Activated CD8-positive, alpha-beta memory T cell treated with anti-CD3 and anti-CD28 coated beads for 24 hours (primary cell): ENCODE data around the gene MSMO1.
"Not testable (repeated sequence)": the region's sequence is repeated elsewhere in the genome, so short reads cannot be mapped to it uniquely, and the experiment has no call there.

Source experiments
- DNase-seq: peaks from one replicate; pipeline ENCODE4 v3.0.0-alpha.2; 2020

The MSMO1 gene

DNA sequence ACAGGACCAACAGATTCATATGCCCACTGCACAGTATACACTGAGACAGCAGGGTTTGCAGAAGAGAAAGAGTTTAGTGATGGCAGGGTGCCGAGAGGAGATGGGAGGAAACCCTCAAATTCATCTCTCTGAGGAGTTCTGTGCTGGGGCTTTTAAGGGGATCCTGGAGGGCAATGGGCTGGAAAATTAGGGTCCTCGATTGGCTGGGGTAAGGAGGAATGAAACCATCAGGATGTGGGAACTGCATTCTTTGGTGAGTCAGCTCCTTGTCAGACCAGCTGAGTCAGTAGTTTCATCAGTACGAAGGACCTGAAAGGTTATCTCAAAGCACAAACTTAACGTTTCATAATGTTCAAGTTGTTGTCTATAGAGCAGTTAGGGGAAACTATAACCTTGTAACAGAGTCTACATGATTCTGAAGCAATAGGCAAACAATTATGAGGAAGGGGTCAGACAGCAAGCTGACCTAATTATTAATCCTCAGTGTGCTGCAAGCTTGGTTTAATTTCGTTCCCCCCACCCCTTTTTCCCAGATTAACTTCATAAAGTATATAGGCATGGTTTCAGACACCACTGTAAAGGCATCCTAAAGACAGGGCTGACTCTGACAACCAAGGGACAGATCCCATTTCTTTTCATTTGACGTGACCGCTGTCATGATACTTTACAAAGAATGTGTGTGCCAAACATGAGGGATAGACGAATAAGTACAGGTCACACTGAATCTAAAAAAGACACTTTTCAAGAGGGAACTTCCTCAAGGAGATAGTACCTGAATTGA is 1.5 kb upstream of the MSMO1 start:
- DNase-seq, result no peak

DNA sequence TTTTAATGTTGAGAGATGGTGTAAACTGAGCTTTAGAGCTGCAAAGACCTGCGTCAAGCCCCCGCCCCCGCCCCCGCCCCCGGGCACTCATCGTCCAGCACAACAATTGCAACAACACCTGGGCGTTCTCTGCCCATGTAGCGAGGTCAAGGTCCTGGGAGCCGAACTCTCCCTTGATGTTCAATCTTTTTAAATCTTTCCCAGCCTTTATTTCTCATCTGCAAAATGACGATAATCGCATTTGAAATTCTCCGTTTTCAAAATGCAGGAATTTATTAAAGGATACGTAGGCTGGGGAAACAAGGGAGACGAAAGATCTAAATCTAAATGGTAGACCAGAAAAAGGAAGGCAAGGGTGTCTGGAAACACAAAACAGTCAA is 648 bp upstream of the MSMO1 start:
- no peak for DNase-seq

DNA sequence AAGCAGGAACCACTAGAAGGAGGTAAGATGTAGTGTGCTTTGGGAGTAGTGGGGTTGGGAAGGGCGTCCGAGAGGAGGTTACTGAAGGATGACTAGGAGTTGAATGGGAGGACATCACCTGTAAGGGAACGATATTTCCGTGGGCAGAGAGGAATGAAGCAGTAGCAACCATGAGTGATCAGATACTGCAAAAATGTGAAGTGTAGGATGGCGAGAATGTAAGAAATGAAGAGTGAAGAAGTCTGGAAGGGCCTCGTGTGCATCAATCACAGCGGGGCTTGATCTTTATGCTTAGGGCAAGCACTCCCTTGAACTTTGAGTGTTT is 594 bp downstream of the MSMO1 start:
- DNase-seq, result no peak

DNA sequence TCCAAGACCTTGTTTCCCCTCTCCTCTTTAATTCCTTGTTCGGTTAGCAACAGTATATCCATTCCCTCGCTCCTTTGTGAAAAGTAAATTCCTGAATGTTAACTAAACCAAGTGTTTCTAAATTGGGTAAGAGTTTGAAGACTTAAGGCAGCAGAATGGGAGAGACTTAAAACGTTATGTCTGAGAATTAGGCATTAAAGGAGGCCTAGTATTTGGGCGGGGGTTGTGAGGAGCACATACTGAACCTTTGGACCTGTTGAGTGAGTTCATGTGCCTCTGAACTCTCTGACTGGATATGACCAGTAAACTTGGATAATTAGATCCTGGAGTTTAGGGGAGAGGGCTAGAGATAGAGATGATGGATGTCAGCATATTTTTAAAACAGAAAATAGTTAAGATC is 1.2 kb downstream of the MSMO1 start:
- DNase-seq, result no peak

DNA sequence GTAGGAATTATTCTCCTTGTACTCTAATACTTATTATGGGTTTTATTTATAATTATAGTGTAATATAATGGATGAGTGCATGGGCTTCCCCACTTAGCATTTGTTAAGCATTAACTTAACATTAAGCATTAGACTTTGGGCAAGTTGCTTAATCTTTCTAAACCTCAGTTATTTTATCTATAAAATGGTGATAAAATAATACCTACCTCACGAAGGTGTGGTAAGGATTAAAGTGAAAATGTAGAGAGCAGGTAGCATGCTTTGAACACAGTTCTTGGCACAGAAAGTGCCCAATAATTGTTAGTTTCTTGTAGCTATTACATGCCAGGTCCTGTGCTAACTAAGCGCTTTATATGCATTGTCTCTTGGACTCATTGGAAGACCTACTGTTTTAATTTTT is 2.6 kb downstream of the MSMO1 start:
- DNase-seq, result no peak

DNA sequence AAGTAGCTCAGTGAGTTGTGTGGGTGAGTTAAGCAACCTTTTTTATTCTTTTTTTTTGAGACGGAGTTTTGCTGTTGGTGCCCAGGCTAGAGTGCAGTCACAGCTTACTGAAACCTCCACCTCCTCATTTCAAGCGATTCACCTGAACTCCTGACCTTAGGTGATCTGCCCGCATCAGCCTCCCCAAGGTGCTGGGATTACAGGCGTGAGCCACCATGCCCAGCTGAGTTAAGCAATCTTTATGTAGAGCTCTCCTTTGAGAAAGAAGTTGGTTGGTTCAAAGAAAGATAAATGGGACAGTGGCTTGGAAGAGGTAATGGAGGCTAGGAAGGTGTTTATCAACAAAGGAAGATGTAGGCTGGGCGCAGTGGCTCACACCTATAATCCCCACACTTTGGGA is 3.2 kb downstream of the MSMO1 start:
- no peak for DNase-seq

DNA sequence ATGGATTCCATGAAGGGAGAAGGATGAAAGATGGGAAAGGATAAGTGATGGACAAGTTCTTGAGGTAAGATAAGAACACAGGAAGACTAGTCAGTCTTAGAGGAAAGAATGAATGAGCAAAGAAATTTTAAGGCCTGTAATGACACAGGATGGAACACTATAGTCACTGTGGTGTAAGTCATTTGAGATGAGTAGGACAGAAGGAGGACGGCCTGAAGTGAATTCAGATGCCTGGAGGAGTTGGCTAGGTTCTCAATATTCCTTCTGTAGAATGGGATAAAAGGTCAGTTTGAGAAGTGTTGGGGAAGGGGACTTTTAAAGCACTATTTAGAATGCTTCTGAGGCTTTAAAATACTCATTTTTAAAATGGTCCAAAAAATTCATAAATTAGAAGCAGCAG is 3.9 kb downstream of the MSMO1 start:
- DNase-seq, result no peak

DNA sequence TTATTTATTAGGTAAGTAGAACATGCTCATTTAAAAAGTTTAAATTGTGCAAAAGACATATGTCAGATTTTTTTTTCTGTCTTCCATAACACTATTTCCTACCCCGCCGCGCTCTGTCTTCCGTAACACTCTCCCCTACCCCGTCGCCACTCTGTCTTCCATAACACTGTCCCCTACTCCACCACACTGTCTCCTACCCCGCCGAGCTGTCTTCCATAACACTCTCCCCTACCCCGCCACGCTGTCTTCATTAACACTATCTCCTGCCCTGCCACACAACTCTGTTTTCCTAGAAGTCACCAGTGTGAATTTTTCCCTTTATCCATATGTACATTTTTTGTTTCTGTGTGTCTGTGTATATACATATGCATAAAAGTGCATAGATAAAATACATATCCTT is 4.4 kb downstream of the MSMO1 start:
- DNase-seq, result no peak

DNA sequence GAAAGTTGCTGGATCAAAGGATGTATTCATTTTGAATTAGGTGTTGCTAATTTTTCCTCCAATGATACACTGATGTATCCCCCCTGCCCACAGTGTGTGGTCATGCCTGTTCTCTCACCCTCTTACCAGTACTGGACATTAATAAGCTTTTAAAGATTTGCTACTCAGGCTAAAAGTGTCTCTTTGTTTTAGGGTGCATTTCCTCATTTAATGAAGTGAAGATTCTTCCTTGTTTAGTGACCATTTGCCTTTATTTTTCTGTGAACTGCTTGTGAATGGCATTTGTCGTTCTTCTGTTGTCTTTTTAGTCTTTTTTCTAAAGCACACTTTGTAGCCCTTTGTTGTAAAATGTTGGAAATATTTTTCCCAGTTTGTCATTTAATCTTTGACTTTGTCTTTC is 5.0 kb downstream of the MSMO1 start:
- DNase-seq, result no peak

DNA sequence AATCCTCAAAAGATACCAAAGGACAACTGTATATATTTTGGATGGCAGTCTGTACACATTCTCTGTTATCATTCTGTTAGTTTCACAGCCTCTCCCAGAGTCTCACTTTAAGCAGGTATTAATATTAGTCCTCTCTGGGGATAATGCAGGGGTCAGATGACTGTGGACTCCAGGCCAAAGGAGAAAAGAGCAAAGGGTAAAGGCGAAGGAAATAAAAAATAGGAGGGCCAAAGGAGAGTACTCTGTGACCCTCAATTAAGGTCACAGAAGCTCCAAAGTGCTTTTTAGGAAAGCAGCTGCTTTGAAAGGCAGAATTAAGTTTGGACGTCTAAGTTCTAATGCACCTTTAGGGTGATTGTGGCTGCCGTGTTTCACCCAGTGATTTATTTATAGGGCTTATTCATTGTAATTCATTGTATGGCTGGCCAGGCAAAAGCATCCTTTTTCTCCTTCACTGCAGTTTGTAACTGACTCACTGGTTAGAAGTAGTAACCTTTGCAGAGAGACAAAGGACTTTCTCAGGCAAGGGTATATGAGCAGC is 7.8 kb downstream of the MSMO1 start:
- no peak for DNase-seq

DNA sequence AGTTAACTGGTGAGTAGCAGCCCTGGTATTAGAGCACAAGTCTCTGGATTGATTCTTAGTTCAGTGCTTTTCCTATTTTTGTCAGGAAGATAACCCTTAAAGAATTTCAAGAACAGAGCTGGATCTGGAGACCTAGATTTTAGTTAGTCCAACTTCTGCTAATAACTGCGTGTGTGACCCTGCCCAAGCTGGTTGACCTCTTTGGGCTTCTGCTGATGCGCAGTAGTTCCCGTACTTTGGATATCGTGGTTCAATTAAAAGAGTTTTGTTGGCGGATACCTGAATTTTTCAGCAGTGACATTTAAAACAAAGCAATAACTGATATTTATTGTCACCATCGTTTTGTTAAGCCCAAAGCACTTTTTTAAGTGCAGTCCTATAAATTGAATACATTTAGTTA is 9.3 kb downstream of the MSMO1 start:
- DNase-seq, result no peak

DNA sequence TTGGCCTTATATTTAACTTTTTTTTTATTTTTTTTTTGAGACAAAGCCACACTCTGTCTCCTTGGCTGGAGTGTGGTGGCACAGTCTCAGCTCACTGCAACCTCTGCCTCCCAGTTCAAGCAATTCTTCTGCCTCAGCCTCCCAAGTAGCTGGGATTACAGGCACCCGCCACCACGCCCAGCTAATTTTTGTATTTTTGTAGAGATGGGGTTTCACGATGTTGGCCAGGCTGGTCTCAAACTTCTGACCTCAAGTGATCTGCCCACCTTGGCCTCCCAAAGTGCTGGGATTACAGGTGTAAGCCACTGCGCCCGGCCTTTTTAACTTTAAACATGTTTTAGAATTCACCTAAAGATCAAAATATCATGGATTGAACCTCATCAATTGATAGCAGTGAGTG is 14.9 kb downstream of the MSMO1 start:
- DNase-seq, result not testable (repeated sequence)

DNA sequence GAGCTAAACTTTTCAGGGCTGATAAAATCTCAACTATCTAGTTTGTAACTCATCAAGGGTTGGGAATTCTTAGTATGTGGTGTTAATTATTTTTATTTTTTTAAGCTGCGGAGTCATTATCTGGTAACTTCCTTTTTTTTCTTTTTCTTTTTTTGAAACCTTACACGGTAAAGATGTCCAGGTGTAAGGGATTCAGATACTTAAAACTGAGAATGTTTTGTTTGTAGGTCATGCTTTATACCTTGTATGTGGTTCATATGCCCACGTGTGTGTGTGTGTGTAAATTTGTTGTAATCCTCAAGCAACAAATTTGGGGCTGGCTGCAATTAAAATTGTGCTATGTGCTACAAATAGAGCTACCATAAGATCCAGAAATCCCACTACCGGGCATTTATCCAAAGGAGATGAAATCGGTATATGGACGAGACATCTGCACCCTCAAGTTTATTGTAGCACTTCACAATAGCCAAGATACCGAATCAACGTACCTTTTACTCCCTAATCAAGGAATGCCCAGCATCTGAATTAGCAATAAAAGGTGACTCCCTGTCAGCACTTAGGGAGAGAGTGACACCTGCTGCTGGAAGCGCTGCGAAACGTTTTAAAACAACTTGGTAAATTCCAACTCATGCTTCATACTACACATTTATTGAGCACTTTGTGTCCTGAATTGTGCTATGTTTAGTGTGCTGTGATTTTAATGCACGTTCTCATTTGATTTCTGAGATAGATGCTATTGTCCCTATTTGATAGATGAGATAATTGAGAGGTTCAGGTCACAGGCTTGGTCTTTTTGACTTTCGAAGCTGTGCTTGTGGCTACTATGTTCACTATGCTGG is 16.1 kb downstream of the MSMO1 start:
- DNase-seq, result no peak

DNA sequence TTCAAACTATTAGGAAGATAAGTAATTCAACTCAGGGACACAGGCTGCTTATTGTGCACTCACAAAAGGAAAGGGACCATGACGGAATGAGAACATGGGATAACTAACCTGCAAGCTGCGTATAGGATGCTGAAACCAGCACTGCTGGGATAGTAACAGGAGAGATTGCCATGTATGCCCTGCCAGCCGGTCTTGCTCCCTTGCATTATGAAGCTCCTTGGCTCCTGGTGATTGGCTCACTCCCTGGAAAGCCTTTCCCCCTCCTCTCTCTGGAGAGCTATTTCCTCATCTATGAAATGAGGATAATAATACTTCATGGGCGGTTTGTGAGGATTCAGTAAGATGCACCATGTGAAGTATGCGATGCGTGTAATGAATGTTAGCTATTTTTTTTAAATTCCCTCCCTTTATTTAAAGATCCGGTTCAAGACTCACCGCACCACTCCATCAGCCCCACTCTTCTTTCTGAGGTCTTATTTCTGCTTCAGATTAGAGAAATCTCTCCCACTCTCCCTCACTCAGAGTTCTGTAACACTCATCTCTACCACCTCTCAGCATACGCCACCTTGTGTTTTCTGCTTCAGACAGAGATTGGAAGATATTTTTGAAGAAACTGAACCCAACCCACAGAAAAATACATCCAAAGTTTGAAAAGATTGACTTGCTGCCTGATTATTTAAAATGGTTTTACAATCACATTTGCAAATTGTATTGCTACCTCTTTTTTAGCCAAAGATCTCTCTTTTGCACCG is 18.4 kb downstream of the MSMO1 start:
- DNase-seq, result no peak

DNA sequence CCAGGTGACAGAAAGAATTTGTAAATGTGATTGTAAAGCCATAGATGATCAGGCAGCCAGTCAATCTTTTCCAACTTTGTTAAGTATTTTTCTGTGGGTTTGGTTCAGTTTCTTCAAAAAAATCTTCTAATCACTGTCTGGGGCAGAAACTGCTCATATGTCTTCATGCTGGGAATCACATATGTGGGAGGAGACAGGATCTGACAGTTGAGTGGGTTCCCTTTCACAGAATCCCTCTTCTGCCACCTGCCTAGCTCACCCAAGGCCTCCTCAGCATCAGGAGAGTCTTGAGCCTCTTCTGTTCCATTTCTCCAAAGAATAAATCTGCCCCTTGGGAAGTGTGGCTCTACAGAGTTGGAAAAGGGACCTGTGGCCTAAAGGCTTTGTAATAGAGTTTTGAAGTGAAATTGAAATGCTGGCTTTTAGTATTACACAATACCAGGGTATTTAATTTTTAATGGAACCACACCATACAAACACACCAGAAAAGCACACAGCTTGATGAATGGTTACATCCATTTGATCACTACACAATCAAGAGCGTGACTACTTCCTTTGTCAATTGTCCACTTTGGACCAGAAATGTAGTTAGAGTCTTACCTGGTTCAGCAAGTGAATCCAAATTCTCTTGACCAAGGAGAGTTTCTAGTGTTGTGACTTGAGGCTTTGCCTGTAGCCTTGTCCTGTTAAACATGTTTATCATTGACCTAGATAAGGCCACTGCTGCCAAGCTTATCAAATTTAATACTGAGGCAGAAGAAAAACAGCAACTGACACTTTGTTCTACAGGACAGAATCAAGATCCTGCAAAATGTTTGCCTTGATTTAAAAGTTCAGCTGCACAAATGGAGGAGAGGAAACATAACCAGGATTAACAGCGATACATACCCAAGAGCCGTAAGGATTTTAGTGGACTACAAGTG is 20.4 kb downstream of the MSMO1 start:
- DNase-seq, result no peak

DNA sequence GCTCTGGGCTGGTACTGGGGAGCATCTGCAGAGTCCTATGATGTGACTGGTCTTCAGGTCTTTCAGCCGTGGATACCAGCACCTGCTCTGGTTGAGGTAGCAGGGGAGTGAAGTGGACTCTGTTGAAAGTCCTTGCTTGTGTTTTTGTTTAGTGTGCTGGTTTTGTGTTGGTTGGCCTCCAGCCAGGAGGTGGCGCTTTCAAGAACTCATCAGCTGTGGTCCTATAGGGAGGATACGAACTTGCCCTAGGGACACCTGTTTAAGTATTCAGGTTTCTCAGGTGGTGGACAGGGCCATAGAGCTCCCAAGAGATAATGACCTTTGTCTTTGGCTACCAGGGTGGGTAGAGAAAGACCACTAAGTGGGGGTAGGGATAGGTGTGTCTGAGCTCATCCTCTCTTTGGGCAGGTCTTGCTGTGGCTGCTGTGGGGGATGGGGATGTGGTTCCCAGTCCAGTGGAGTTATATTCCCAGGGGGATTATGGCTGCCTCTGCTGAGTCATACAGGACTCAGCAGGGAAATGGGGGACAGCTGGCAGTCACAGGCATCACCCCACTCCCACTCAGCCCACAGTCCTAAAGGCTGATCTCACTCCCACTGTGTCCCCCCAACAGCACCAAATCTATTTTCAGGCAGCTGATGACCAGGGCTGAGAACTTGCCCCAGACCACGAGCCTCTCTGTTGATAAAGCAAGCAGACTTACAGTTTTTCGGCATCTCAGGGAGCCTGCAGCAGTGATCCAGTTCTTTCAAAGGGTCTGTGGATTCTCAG is 24.1 kb downstream of the MSMO1 start:
- no peak for DNase-seq

DNA sequence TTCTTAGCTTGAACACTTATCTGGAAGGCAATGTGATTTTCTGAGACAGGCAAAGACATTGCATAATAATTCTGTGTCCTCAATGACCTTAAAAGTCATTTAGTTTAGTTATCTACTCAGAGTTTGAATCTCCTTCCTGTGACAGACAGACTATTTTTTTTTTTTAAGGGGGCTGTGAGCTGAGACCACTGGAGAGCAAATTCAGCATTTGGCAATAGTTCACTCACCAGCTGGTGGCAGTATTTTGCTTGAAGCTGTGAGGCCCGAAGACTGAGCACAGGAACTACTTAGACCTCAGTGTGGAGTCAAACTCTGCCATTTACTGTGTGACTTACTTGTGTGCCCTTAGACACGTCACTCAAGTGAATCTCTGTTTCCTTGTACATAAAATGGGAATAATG is 28.4 kb downstream of the MSMO1 start:
- no peak for DNase-seq

DNA sequence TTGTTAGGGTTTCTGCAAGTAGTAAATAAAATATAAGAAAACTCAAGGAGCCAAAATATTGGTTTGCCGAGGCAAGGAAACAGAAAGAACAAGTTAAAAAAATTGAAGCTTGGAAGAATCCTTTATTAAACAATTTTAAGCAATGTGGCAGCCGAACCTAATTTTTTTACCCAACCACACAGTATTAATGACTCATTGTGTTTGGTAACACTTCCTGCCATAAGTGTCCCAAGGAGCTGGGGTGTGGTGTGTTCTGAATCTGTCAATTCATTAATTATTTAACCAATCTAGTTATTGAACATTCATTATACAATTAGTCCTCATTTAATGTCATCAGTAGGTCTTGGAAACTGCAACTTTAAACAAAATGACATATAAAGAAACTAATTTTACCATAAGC is 32.0 kb downstream of the MSMO1 start:
- DNase-seq, result no peak

DNA sequence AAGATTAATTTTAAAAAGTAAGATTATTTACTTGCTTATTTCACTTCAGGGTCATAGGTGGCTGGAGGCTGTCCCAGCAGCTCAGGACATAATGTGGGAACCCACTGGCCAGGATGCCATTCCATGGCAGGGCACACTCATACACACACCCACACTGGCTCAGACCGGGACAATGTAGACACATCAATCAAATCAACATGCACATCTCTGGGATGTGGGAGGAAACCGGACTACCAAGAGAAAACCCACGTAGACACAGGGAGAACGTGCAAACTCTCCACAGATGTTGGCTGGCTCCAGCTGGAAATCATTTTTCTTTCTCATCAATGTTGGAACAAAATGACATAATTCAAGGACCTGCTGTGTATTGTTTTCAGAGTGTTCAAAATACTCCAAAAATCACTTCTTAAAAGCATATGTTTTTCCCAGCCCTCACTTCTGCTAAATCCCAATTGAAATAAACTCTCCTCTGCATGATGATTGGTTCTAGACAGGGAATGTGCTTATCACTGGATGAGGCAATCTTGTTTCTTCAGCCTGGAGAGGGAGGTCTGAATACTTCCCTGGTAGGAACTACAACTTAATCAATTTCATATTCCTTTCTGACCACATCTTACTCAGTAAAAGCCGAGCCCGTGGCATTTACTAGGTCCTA is 32.7 kb downstream of the MSMO1 start:
- no peak for DNase-seq

DNA sequence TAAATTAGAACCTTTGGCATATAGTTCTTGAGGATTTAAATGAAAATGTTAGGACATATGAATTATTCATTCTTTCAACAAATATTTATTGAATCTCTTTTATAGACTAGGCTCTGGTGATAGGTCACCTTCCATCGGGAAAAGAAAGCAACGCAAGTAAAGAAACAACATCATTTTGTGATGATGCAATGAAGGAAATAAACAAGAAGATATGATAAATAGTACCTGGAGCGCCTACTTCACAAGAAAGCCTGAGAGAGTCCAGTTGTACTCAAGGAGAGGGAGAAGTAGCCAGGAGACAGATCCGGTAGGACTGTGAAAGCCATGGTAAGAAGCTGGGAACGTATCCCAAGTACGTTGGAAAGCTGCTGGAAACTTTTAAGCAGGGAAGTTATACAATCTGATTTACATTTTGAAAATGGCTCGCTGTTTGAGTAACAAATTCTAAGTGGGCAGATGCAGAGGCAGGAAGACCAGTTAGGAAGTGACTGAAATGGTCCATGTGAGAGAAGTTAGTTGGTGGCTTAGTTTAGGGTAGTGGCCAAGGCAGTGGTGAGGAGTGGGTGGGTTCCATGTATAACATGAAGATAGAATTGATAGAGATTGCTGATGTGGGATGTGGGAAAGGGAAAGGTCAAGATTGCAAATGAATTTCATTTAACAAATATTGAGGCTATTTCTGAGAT is 33.7 kb downstream of the MSMO1 start:
- DNase-seq, result no peak

DNA sequence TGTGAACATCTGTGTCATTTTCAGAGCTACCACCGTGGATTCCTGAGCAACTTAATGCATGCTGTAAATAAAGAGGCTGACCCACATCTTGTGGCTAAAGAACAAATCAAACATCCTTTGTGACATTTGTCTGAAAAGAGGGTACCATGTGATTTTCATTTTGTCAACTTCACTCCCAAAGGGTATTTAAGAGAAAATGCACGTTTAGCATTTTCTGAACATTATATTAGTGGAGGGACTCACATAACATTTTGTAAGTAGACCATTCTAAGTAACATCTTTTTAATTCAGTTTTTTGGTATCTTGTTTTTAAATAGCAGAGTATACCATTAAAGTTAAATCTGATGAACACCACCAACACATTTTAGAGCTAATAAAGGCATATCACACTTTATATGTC is 34.3 kb downstream of the MSMO1 start:
- no peak for DNase-seq
